Measurements from ENCODE around the gene SLC27A3.

SLC27A3 gene

DNA sequence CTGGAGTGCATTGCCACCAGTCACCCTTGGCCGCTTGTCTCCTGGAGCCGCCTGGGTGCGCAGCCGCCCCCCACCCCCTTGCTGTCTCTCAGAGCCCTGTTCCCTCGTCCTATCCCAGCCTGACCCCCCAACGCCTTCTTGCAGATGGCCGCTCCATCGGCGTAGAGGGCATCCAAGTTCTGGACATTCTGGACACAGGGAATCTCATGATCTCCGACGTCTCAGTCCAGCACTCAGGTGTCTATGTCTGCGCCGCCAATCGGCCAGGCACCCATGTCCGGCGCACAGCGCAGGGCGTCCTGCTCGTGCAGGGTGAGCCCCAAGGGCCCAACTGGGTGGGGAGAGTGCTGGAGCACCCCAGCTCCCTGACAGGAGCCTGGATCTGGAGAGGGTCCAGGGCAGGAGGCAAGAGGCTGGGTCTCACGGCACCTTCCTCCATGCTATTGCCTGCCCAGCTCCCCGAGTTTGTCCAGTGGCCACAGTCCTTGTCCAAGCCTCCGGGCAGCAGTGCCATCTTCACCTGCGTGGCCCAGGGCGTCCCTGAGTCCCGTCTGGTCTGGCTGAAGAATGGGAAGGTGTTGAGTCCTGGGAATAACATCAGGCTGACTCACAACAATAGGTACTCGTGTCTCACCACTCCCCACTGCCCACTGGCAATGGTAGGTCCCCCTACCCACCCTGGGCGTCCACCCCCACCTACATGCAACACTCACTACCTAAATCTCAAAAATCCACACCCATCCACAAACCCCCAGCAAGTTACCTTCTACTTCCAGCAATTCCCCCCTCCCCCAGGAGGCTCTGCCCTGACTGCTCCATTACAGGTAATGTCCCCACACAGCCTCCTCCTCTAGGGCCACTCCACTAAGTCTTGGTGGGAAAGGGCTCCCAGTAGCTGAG lies 24.6 kb downstream of the SLC27A3 start:
- DNase-seq: no peak

DNA sequence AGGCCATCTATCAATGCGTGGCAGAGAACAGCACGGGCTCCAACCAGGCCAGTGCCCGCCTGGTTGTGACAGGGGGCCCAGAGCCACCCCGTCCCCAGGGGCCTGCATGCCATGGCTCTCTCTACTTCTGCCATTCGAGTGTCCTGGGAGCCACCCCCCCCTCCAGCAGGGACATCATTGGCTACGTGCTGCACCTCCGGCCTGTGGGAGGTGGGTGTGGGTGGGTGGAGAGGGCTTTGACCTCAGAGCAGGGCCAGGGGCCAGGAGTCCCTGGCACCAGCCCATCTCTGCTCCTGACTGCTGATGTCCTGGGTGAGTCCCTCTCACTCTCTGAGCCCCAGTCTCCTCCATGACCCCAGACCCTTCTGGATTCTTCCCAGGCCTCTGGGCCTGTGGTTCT lies 25.3 kb downstream of the SLC27A3 start:
- DNase-seq: no peak

DNA sequence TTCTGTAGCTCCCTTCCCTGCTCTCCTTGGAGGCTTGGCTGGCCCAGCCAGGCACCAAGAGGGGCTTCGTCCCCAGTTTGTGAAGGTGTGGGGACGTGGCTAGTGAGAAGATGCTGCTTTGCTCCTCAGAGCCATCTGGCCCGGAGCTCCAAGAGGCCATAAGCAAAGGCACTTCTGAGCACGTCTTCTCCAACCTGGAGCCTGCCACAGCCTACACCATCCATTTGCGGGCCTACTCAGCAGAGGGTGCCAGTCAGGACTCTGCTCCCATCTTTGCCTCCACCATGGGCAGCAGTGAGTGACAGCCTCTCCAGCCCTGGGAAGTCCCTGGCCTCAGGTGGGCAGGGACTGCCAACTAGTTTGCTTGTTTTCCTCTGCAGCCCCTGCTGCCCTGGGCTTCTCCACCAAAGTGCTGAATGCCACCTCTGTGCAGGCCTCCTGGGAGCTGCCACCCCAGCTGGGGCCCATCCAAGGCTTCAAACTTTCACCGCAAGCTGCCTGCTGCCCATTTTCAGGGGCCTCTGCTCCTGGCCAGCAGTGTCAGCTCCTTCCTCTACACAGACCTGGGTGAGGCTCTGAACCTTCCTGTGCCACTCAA lies 25.9 kb downstream of the SLC27A3 start:
- DNase-seq: no peak

DNA sequence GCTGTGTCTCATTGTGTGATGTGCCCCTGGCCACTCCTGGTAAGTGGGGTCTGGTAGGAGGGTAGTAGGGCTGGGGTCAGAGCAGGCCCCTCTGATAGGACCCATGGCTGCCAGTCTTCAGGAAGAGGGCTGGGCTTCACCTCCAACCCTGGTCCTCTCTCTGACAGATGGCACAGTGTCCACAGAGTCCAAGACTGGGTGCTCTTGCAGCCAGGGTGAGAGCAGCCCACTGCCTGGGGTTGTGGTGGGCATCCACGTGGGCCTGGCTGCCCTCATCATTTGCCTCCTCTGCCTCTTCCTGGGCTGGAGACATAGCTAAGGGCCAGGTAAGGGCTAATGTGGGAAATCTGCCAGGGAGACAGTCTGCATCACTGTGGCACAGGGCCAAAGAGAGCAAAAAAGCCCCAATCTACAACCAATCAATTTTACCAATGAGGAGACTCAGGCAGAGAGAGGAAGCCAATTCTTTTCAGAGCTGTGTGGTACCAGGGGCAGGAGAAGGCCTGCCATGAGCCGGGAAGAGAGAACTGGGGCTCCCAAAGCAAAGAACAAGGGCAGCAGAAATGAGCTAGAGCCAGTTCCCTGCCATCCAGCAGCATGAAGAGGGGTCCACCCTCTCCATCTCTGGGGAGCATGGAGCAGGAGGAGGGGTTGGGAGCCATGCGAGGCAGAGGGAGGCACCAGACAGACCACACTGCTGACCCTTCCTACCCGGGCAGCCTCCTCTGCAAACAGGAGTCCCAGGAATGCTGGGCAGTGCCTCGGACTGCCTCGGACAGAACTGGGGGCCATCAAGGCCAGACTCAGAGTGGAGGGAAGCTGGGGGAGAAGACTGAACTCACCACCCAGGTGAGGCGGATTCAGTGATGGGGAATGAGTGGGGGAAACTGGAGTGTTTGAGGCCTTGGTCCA lies 26.8 kb downstream of the SLC27A3 start:
- DNase-seq: no peak

DNA sequence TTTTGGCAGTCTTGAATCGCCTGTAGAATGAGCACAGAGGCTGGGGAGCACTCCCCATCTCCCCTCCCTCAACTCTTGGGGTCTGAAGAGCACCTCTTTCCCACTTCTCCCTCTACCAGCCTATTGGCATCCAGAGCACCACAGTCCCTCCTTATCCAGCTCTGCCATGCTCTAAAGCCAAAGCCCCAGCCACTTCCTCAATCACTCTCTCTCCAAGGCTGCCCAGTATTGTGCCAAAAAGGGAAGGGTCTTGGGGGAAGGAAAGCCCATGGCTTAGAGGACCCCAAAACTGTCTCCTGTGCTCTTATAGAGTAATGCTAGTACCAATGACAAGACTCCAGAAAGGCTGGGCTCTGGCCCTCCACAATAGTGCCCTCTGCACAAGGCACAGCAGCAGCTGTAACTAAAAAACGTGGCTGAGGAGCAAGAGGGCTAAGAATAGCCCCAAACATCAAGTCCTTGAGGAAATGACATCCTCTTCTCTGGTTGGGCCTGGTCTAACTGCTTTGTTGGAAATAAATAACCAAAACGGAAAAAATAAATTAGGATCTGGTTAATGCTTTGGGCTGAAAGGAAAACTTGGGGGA lies 28.4 kb downstream of the SLC27A3 start:
- DNase-seq: no peak

DNA sequence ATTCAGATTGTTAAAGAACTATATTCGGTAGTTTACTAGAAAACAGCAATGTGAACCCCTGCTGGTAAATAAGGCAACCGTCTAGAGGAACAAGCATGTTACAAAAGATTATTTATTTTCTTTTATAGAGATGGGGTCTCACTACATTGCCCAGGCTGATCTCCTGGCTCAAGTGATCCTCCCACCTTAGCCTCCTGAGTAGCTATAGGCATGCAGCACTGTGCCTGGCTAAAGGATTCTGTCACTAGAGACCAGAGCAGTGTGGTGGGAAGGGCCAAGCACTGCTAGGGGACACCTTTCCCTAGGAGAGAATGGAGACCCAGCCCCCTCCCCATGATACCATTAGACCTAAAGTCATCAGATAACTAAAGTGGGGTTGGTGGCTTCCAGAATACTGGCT lies 28.9 kb downstream of the SLC27A3 start:
- no peak for DNase-seq

DNA sequence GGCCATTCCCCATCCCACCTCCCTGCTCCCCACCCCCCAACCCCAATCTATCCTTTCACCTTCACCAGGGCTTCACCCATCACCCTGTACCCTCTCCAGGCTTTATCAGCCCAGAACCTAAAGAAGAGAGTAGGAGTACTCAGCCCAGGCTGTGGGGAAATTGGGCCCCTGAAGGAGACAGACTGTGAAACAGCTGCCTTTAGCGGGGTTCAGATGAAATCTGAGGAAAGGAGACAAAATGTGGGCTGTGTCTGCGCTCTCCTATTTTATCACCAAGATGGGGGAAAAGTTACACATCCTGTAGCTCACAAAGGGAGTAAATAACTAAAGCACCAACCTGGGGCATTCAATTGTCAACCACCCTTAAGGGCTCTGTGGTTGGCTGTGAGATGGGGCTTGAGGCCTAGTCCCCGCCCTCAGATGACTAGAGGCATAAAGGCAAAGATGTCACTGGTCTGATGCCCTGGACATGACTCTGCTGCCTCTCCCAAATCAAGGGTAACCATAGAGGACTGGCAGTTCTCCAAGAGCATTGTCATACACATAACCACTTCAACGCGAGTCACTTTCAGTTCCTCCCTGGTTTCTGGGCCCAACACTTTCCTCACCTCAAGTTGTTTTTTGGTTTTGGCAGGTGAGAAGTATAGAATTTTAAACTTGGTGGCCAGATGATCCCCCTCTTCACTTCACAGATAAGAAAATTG lies 30.0 kb downstream of the SLC27A3 start:
- DNase-seq: no peak

DNA sequence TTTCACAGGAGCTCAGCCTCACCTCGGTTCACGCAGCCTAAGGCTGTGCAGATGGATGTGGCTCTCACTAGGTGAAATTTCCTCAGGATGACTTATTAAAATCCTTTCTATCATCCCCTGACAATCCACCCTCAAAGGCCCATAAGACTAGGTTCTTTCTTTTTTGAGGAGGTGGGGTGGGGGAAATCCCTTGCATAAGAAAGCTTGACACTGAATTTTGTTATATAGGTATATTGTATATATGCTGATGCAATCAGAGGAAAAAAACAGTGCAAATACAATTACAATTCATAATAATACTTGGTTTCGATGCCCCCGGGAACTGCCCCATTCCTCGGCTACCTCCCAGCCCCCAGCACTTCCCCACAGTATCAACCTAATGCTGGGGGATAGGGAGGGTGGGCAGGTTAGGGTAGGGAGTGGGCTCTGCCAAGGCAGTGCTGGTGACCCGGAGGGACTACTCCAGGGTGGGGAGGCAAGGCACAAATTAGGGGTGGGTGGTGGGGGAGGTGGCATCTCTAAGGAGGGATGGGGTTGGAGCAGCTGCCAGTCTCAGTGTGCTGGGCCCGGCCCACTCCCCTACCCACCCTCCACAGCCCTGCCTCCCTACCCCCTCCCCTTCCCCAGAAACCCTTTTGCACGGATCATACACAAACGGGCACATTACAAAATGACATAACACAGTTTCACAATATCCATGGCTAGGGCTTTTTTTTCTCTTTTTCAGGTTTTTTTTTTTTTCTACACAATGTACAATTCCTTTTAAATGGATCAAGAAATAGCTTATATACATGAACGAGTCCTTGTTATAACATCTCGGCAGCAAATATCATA lies 30.9 kb downstream of the SLC27A3 start:
- DNase-seq: no peak

DNA sequence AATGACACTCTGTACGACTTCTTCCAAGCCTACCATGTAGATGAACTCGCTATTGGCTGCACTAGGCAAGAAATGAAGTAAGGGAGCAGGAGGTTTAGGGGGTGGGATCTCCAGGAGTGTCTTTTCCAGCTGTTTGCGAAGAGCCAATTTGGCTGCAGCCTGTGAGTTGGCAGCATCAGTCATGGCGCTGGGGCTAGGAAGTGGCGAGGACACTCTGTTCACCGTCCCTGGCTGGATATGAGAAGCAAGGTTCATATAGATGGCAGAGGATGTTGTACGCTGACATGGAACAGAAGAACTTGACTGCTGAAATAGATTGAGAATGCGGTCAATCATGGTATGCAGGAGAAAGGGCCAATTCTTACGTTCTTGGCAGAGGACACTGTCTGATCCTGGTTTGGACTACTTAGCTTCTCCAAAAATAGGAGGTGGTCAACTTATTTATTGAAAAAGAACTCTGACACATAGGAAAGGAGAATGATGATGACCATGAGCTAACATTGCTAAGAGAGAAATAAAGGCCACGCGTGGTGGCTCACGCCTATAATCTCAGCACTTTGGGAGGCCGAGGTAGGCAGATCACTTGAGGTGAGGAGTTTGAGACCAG lies 41.2 kb downstream of the SLC27A3 start:
- no peak for DNase-seq

DNA sequence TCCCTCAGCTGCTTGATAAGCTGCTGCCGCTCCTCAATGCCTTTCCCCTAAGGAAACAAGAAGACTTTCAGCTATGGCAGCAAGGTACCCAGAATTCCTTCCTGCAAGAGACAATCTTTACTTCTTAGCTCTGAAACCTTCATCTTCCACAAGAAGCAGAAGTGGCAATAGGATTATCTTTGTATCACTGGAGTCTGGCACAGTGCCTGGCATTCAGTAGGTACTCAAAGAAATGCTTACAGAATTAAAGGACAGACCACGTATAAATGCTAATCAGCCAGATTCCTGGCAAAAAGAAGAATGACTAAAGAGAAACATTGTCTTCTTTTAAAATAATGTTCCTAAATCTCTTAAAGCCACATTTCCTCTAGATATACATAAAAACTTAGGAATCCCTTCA lies 43.7 kb downstream of the SLC27A3 start:
- no peak for DNase-seq

DNA sequence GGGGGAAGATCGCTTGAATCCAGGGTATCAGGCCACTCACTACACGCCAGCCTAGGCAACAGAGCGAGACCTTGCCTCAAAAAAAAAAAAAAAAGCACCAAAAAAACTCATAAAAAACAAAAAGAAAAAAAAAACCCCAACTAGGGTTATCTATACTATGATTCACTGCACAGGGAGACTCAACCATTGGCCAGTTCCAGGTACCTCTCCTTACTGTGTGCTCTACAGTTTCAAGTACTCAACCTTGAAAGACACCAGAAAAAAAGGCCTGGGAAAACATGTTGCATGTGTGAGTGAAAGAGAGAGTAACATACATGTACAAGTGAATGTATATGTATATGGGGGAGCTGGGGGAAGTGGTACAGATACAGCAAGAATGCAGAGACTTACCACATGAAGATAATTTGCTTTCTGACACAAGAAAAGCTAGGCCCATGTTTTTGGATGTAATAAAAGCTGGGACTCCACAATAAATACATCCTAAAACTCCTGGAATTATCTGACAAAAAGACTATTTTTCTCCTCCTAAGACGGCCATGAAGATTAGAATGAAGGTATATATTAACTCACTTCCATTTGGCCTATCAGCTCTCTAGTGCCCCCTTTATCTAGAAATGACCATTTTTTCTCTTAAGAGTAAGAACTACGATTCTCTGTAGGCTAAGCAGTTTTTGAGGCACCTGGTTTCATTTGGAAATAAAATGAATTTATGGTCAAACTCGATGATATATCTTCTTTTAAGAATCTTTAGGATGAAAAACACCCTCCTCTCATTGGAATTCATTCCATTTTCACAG lies 52.2 kb downstream of the SLC27A3 start:
- DNase-seq: no peak
